ENCODE measurements around the gene TBRG4.

TBRG4 gene

DNA sequence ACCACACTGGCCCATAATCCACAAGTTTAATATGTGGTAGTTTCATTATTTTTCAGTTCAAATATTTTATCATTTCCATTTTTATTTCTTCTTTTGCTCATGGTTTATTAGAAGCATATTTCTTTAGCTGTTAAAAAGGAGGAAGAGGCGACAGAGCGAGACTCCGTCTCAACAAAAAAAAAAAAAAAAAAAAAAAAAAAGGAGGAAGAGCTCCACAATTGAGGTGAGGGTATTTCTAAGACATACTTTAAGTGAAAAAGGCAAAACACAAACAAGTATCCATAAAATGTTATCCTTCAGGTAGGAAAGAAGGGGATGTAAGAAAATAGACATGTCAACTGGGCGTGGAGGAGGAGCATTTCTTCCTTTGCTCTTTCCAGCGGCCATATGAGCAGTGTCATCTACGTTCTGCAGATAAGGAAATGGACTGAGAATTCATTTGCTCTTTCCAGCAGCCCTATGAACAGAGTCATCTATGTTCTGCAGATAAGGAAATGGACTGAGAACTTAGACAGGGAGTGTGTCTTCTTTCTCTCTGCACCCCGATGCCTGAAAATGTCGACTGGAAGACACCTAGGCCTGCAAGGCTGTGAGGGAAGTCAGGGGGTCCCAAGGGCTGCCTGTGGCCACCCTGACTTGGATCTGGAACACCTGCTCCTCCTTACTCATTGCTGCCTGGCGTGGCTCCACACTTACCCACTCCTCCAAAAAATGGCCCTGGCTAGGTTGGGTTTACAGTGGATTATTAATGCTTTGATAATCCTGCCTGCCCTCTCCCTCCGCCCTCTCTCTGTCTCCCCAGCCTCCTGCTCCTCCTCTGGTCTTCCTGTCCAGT lies 27.2 kb upstream of the TBRG4 start:
- Histone ChIP-seq H3K27me3 (ENCODE audit: insufficient read depth, low read length) (no peaks in the 10 kb centered on the region; the same call in 1 of the 2 replicates), H3K27ac (ENCODE audit: low read length) (no peak overlapping the region), H3K9ac (ENCODE audit: low read depth, low read length) (no peak overlapping the region), H3K4me3 (ENCODE audit: low read length) (no peak overlapping the region), H3K36me3 (ENCODE audit: insufficient read depth, low read depth, low read length) (no peaks in the 10 kb centered on the region), H3K9me3 (ENCODE audit: insufficient read depth, low read depth, low read length) (no peaks in the 10 kb centered on the region), H3K4me1 (ENCODE audit: insufficient read depth, low read length) (no peaks in the 10 kb centered on the region)

DNA sequence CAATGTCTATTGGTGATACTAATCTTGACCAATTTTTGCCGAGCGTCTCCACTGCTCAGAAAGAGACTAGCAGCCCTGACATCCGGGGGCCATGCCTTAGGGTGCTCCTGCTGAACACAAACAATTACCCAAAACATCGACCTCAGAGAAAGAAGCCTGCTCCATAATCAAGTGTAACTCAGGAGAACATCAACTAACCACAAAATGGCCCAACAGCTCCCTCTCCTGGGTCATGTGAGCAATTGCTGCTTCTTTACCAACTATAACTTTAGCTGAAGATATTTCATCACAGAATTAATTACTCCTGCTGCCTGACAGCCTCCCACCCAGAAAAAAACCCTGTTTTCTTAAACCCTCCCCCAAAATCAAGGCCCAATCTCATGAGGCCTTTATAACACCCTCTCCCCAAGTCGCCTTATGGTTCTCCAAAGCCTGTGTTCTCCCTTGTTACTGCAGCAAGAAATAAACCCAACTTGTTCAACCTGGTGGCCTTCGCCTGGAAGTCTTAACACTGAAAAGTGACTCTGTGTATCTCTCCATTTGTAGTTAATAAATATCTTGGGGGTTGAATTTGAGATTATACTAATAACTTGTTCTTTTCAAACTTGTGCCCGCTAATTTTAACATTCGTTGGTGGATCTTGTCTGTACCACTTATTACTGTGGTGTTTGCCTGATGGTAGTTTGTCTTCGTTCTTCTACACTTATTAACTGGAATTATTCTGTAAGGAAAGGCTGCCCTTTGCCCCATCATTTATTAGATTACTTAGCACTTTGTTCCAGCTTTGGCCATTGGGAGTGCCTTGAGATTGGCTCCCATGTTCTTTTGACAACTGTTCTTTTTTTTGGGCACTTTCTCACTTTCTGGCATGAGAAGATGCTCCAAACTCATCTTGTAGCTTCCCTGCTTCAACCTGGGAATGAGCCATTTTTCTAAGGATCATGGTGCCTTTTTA lies 24.9 kb upstream of the TBRG4 start:
- H3K9ac ChIP-seq (ENCODE audit: low read depth, low read length) = no peak overlapping the region
- H3K27ac ChIP-seq (ENCODE audit: low read length) = no peak overlapping the region
- no peaks in the 10 kb centered on the region for H3K4me1 ChIP-seq (ENCODE audit: insufficient read depth, low read length)

DNA sequence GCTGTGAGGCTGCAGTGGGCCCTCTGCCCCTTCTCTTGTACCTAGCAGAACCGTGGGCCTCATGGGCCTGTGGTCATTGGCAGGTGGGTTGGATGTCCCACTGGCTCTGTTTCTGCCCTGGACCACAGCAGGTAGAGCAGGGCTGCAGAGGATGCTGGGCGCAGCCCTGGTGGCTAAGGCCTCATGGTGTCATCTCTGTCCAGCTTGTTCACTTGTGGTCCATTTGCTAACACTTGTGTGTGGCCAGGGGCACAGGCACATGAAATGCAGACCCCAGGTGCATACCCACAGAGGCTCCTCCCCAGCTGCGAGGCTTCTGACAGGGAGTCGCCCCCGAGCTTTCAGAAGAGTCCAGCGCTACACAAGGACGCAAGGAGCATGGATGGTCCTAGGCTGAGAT lies 22.4 kb upstream of the TBRG4 start:
- Histone ChIP-seq H3K9me3 (ENCODE audit: insufficient read depth, low read depth, low read length) (no peaks in the 10 kb centered on the region), H3K36me3 (ENCODE audit: insufficient read depth, low read depth, low read length) (no peaks in the 10 kb centered on the region), H3K9ac (ENCODE audit: low read depth, low read length) (no peak overlapping the region), H3K27me3 (ENCODE audit: insufficient read depth, low read length) (no peaks in the 10 kb centered on the region; the same call in 1 of the 2 replicates), H3K4me3 (ENCODE audit: low read length) (no peak overlapping the region), H3K27ac (ENCODE audit: low read length) (no peak overlapping the region), H3K4me1 (ENCODE audit: insufficient read depth, low read length) (no peaks in the 10 kb centered on the region)

More for the DNA sequence above, 24.9 kb upstream of the TBRG4 start:
- Histone ChIP-seq H3K4me3 (ENCODE audit: low read length) (no peak overlapping the region), H3K9me3 (ENCODE audit: insufficient read depth, low read depth, low read length) (no peaks in the 10 kb centered on the region), H3K36me3 (ENCODE audit: insufficient read depth, low read depth, low read length) (no peaks in the 10 kb centered on the region), H3K27me3 (ENCODE audit: insufficient read depth, low read length) (no peaks in the 10 kb centered on the region; the same call in 1 of the 2 replicates)

DNA sequence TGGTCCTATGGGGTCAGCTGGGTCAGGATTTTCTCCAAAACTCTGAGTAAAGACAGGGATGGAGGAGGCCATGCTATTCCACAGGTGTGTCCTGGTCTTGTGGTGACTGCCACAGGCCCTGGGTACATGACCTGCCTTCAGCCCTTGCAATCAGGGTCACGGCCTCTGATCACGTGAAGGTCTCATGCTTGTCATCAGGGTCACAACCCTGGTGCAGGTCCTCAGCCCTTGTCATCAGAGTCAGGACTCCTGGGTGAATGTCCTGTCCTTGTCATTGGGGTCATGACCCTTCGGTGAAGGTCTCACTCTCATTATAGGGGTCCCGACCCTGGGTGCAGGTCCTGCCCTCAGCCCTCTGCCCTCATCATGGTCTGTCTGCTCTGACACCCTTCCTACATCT lies 21.9 kb upstream of the TBRG4 start:
- Histone ChIP-seq H3K27ac (ENCODE audit: low read length) (no peak overlapping the region), H3K4me1 (ENCODE audit: insufficient read depth, low read length) (no peaks in the 10 kb centered on the region), H3K4me3 (ENCODE audit: low read length) (no peak overlapping the region), H3K9me3 (ENCODE audit: insufficient read depth, low read depth, low read length) (no peaks in the 10 kb centered on the region), H3K36me3 (ENCODE audit: insufficient read depth, low read depth, low read length) (no peaks in the 10 kb centered on the region), H3K9ac (ENCODE audit: low read depth, low read length) (no peak overlapping the region), H3K27me3 (ENCODE audit: insufficient read depth, low read length) (no peaks in the 10 kb centered on the region; the same call in 1 of the 2 replicates)

DNA sequence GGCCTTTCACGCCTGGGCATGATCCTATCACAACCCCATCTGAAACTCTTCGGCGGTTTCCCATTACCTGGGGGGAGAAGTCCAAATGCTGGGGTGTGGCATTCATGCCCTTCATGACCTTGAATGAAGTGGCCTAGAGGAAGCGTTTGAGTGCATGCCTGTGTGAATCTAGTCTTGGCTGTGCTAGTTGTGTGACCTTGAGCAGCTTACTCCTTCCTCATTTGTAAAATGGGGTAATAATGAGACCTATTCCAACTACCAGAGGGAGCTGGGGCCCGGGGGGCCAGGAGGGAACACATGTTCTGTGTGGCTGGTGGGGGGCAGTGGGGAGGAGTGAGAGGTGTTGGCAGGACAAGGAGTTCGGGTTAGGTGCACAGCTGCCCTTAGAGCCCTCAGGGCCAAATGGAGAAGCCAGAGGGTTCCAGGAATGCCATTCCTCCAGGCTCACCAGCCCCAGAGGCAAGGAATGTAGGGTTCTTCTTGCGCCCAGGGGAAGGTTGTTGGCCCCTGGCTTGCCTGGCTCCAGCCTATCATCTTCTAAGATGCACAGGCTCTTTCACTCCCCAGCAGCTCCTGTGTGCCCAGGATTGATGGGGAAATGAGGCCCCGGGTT lies 21.3 kb upstream of the TBRG4 start:
- Histone ChIP-seq H3K4me3 (ENCODE audit: low read length) (no peak overlapping the region), H3K27ac (ENCODE audit: low read length) (no peak overlapping the region), H3K27me3 (ENCODE audit: insufficient read depth, low read length) (no peaks in the 10 kb centered on the region; the same call in 1 of the 2 replicates), H3K36me3 (ENCODE audit: insufficient read depth, low read depth, low read length) (no peaks in the 10 kb centered on the region), H3K9me3 (ENCODE audit: insufficient read depth, low read depth, low read length) (no peaks in the 10 kb centered on the region), H3K4me1 (ENCODE audit: insufficient read depth, low read length) (no peaks in the 10 kb centered on the region), H3K9ac (ENCODE audit: low read depth, low read length) (no peak overlapping the region)

- no peaks in the 10 kb centered on the region for H3K9me3 ChIP-seq (ENCODE audit: insufficient read depth, low read depth, low read length)
- H3K4me3 ChIP-seq (ENCODE audit: low read length) = no peak overlapping the region
- no peaks in the 10 kb centered on the region for H3K36me3 ChIP-seq (ENCODE audit: insufficient read depth, low read depth, low read length)
- H3K9ac ChIP-seq (ENCODE audit: low read depth, low read length) = no peak overlapping the region
- H3K4me1 ChIP-seq (ENCODE audit: insufficient read depth, low read length) = no peaks in the 10 kb centered on the region
- no peak overlapping the region for H3K27ac ChIP-seq (ENCODE audit: low read length)
- H3K27me3 ChIP-seq (ENCODE audit: insufficient read depth, low read length) = no peaks in the 10 kb centered on the region; the same call in 1 of the 2 replicates
Observed at GRCh38 chr7:45131891-45132290, 20.4 kb upstream of the TBRG4 start.

- no peak overlapping the region for H3K4me3 ChIP-seq (ENCODE audit: low read length)
- no peaks in the 10 kb centered on the region for H3K27me3 ChIP-seq (ENCODE audit: insufficient read depth, low read length)
- H3K4me1 ChIP-seq (ENCODE audit: insufficient read depth, low read length) = no peaks in the 10 kb centered on the region
- H3K9ac ChIP-seq (ENCODE audit: low read depth, low read length) = no peak overlapping the region
- no peaks in the 10 kb centered on the region for H3K9me3 ChIP-seq (ENCODE audit: insufficient read depth, low read depth, low read length)
- H3K27ac ChIP-seq (ENCODE audit: low read length) = no peak overlapping the region
- H3K36me3 ChIP-seq (ENCODE audit: insufficient read depth, low read depth, low read length) = no peaks in the 10 kb centered on the region
Observed at GRCh38 chr7:45130910-45131309, 19.4 kb upstream of the TBRG4 start.

DNA sequence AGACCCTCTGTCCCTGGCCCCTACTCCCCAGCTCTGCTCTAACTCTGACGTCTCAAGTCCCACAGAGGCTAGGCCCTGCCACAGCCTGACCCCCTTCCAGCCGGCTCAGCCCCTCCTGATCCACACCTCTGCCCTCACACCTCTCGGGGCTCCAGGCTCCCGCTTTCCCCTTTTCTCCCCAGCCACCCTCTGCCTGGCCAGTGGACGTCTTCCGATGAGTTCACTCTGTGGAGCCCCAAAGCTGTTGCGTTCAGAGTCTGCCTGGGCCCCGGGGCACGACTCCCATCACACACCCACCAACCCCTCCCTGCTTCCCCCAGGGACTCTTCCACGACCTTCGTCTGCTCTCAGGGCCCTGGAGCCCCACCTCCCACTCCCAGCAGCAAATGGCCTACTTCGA lies 18.4 kb upstream of the TBRG4 start:
- Histone ChIP-seq H3K4me3 (ENCODE audit: low read length) (no peak overlapping the region), H3K9me3 (ENCODE audit: insufficient read depth, low read depth, low read length) (no peaks in the 10 kb centered on the region), H3K27me3 (ENCODE audit: insufficient read depth, low read length) (no peaks in the 10 kb centered on the region), H3K9ac (ENCODE audit: low read depth, low read length) (no peak overlapping the region), H3K27ac (ENCODE audit: low read length) (no peak overlapping the region), H3K36me3 (ENCODE audit: insufficient read depth, low read depth, low read length) (no peaks in the 10 kb centered on the region), H3K4me1 (ENCODE audit: insufficient read depth, low read length) (no peaks in the 10 kb centered on the region)

- Histone ChIP-seq H3K9me3 (ENCODE audit: insufficient read depth, low read depth, low read length) (no peaks in the 10 kb centered on the region), H3K36me3 (ENCODE audit: insufficient read depth, low read depth, low read length) (no peaks in the 10 kb centered on the region), H3K27me3 (ENCODE audit: insufficient read depth, low read length) (no peaks in the 10 kb centered on the region), H3K4me3 (ENCODE audit: low read length) (no peak overlapping the region), H3K27ac (ENCODE audit: low read length) (no peak overlapping the region), H3K4me1 (ENCODE audit: insufficient read depth, low read length) (peaks cover under 1% of the 10 kb centered on the region; the same call in 1 of the 2 replicates), H3K9ac (ENCODE audit: low read depth, low read length) (no peak overlapping the region)
Observed at GRCh38 chr7:45129181-45129800, 17.8 kb upstream of the TBRG4 start.

DNA sequence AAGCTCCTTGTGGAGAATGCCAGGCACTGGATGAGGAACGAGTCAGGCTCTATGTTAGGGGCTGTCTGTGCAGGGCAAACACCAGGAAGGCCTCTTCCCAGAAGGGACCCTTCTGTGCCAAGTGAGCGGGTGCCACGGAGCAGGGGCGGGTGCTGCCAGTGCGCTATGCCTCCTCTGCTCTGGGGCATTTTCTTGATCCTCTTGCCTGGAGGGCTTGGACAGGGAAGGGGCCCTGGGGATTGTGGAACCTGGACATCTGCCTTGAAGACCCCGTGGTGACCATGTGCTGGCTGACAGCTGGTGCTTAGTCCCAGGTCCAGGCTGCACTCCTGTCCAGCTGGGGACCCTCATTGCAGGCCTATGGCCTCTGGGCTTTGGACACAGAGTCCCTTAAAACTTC lies 15.4 kb upstream of the TBRG4 start:
- no peak overlapping the region for H3K27ac ChIP-seq (ENCODE audit: low read length)
- H3K9me3 ChIP-seq (ENCODE audit: insufficient read depth, low read depth, low read length) = no peaks in the 10 kb centered on the region
- H3K4me3 ChIP-seq (ENCODE audit: low read length) = no peak overlapping the region
- no peaks in the 10 kb centered on the region for H3K27me3 ChIP-seq (ENCODE audit: insufficient read depth, low read length)
- H3K4me1 ChIP-seq (ENCODE audit: insufficient read depth, low read length) = peaks cover 10% of the 10 kb centered on the region; the same call in 1 of the 2 replicates
- no peak overlapping the region for H3K9ac ChIP-seq (ENCODE audit: low read depth, low read length)
- H3K36me3 ChIP-seq (ENCODE audit: insufficient read depth, low read depth, low read length) = no peaks in the 10 kb centered on the region

- Histone ChIP-seq H3K9ac (ENCODE audit: low read depth, low read length) (no peak overlapping the region), H3K27me3 (ENCODE audit: insufficient read depth, low read length) (no peaks in the 10 kb centered on the region), H3K4me1 (ENCODE audit: insufficient read depth, low read length) (peaks cover 10% of the 10 kb centered on the region; the same call in 1 of the 2 replicates), H3K4me3 (ENCODE audit: low read length) (no peak overlapping the region), H3K27ac (ENCODE audit: low read length) (no peak overlapping the region), H3K36me3 (ENCODE audit: insufficient read depth, low read depth, low read length) (no peaks in the 10 kb centered on the region), H3K9me3 (ENCODE audit: insufficient read depth, low read depth, low read length) (no peaks in the 10 kb centered on the region)
Observed at GRCh38 chr7:45126201-45126600, 14.7 kb upstream of the TBRG4 start.
